GM10248 (cell line): ENCODE data around the gene ECT2.

ENCODE experiments used
- CTCF ChIA-PET: fragments of 300-600 bp; sonication (Branson Sonifier 250); formaldehyde crosslinking; extraction: SDS; loops from one replicate; lab custom pipeline; 2021; ENCODE audit warnings: antibody characterized with exemption; lab: Yijun Ruan, JAX
- POLR2A ChIA-PET: fragments of 350-650 bp; sonication (Branson Sonifier 250); formaldehyde crosslinking; extraction: SDS; loops from one replicate; lab custom pipeline; 2020; ENCODE audit warnings: antibody characterized with exemption; lab: Yijun Ruan, JAX
- DNase-seq: peaks from one replicate; pipeline ENCODE4 v3.0.0; 2012; ENCODE audit errors: extremely low spot score
- CTCF ChIP-seq: IDR thresholded peaks from 2 replicates; pipeline ENCODE4 v1.5.1; 2012; ENCODE audit warnings: mild to moderate bottlenecking, low read depth; ENCODE audit errors: extremely low read depth, missing control alignments, control extremely low read depth

ECT2 gene

GRCh38 chr3:172846103-172846561, 95.6 kb downstream of the ECT2 start:
- TF ChIP-seq CTCF, result no peak
- DNase-seq, result no peak
- POLR2A ChIA-PET, result no interaction called here
- CTCF ChIA-PET, result no interaction called here

GRCh38 chr3:172846706-172847105, 96.2 kb downstream of the ECT2 start:
- no peak for TF ChIP-seq CTCF

GRCh38 chr3:172847292-172847691, 96.8 kb downstream of the ECT2 start:
- TF ChIP-seq CTCF, result no peak
- DNase-seq, result no peak
- ChIA-PET CTCF (interaction anchor here (1.0 kb wide), 1 partner anchor 20 kb away, joined by 3 read pairs; no protein-coding TSS in a partner anchor), POLR2A (no interaction called here)

More at GRCh38 chr3:172846706-172847105, 96.2 kb downstream of the ECT2 start:
- ChIA-PET CTCF (no interaction called here), POLR2A (no interaction called here)
- DNase-seq, result no peak

GRCh38 chr3:172848910-172849309, 98.4 kb downstream of the ECT2 start:
- ChIA-PET POLR2A (no interaction called here), CTCF (interaction anchor here (0.9 kb wide), 1 partner anchor 15 kb away, joined by 4 read pairs; no protein-coding TSS in a partner anchor)
- DNase-seq, result no peak
- no peak for TF ChIP-seq CTCF

GRCh38 chr3:172853005-172853404, 102.5 kb downstream of the ECT2 start:
- ChIA-PET CTCF (no interaction called here), POLR2A (no interaction called here)
- DNase-seq, result no peak
- no peak for TF ChIP-seq CTCF

GRCh38 chr3:172853921-172854666, 103.6 kb downstream of the ECT2 start:
- TF ChIP-seq CTCF, result no peak
- no peak for DNase-seq
- ChIA-PET POLR2A (no interaction called here), CTCF (no interaction called here)
